SK-MEL-5 (cell line): ENCODE data around the gene KCP. TPM values are rescaled to one million over a fixed set of nuclear protein-coding genes. Genes with fewer than 3 reads are reported as not detected.

ENCODE experiments used
- DNase-seq: peaks from one replicate; pipeline ENCODE4 v3.0.0-alpha.2; 2016; ENCODE audit warnings: low read depth, low spot score
- in situ Hi-C: cut with HindIII; loops from 2 replicates; pipeline ENCODE4 v1.10.0; 2016; ENCODE audit warnings: low sequenced_read_pairs, high pct_unique_total_duplicates, low pct_unique_long_range_greater_than_20kb
- total RNA-seq: library from RNA; depleted of rRNA; stranded (reverse); fragments of >200 nt; shearing (Covaris generic); gene quantifications from 2 replicates; pipeline ENCODE4 v1.2.3, GENCODE V29; 2014

Gene KCP
- total RNA-seq, 1 experiment from 2014 or later = 0.03 TPM

DNA sequence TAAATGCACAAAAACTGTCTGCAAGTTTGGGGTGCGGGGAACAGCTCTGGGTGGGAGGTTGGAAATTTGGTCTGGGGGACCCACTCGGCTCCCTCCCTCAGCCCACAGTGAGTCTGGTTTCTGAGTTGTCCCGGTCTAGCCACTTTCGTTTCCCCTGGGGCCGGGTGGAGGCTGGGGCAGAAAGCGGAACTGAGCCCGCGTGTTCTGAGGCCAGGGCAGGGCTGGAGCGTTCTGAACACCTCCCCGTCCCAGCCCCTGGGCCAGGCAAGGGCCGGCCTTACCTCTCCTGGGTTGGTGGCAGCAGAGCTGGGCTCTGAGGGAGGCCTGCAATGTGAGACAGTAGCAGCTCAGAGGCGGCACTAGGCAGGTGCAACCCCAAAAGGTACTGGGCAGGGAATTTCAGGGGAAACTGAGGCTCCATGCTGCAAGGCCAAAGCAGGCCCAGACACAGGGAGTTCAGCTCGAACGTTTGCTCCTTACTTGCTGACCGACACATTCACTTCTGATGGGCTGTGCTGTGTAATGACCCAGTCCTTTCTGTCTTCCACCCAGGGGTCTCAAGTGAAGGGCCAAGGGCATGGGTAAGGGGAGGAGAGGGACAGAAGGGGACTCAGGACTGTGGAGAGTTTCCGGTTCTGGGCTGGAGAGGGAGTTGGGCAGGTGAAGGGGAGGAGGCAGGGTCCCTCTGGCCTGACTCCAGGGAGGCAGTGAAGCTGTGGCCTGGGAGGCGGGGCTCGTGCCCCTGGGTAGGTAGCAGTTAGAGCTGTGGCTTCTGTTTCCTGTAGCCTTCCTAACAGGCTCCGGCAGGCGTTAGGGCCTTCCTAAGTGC is 30.2 kb upstream of the KCP start:
- in situ Hi-C loops = no loop called here
- no peak for DNase-seq

- in situ Hi-C loops = no loop called here
- DNase-seq = no peak
These were observed 29.4 kb upstream of the KCP start for GRCh38 chr7:128939861-128940410.

- in situ Hi-C loops = no loop called here
- no peak for DNase-seq
These were observed 28.8 kb upstream of the KCP start for GRCh38 chr7:128939075-128939860.

DNA sequence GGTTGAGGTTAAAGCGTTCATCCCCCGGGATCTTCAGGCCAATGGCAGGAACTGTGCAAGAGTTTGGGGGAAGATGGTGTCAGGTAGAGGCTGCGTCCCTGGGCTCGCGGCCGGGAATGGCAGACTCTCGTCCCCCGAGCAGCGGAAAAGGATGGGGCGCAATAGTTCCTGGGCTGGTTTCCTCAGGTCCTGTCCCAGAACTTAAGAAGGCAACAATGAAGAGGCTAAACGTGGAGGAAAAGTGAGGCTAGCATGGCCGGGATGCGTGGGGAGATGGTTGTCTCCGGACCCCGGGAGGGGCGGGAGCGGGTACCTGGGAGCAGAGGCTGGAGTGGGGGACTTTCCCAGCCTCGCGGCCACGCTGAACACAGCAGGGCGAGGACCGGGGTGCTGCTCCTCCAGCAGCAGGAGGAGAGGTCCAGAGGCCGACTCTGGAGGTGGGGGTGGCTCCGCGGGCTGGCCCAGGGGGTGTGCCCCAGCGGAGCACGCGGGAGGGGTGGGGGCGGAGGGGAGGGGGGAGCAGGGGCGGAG is 28.1 kb upstream of the KCP start:
- no peak for DNase-seq
- in situ Hi-C loops = no loop called here

DNA sequence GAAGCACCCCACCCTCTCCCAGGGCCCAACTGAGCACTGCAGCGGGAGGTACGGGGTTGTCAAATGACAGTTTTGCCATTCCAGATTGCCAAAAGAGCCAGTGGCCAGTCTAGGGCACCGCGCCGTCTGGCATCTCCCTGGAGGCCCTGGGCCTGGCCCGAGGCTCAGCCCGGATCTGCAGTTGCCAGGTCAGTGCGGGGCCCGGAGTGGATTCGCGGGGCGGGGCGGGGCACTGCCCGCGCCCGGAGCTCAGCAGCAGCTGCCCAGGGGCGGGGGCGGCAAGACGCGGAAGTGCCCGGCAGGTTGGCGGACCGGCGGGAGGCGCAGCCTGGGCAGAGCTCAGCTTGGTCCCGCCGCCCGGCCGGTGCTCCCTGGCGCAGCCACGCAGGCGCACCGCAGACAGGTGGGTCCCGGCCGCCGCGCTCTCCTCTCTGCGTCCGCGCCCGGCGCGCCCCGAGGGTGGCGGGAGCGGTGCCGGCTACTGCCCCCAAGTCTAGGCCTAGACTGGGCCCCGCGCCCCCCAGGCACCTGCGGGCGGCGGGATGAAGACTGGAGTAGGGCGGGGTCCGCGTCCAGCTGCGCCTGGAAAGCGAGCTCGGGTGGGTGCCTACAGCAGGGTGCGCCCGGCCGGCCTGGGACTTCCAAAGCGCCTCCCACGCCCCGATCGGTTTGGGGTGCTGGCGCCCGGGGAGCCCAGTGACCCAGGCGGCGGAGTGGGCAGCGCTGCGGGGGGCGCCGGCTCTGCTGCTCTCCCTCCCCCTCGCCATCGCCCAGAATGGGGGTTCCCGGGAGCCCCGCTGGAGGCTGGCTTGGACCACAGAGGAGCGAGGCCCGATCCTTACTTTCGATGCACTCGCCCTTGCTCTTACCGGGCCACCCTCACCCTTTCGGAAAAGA is 27.4 kb upstream of the KCP start, which contains the start of gene IRF5:
TSS of gene IRF5 (plus strand) at position 281 of the 897 bp plus-strand sequence. CDS start 4,155 bp downstream, outside the sequence.
- in situ Hi-C loops = no loop called here
- DNase-seq = peak; percentile 33

GRCh38 chr7:128937271-128937646 is 26.8 kb upstream of the KCP start:
- in situ Hi-C loops = no loop called here
- no peak for DNase-seq

DNA sequence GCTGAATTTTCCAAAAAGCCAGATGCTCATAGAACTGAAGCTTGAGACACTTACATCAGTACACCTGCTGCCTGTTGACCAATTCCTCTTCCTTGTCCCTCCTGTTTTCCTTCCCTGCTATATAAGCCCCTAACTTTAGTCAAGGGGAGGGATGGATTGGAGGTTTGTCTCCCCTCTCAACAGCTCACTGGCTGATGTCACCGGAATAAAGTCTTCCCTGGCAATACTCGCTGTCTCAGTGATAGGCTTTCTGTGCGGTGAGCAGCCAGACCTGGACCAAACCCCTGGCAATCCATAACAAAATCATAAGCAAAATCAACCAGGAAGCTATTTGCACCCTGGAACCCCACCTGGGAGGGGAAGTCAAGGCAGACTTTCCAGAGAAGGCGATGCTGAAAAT is 26.3 kb upstream of the KCP start:
- in situ Hi-C loops = no loop called here
- no peak for DNase-seq

DNA sequence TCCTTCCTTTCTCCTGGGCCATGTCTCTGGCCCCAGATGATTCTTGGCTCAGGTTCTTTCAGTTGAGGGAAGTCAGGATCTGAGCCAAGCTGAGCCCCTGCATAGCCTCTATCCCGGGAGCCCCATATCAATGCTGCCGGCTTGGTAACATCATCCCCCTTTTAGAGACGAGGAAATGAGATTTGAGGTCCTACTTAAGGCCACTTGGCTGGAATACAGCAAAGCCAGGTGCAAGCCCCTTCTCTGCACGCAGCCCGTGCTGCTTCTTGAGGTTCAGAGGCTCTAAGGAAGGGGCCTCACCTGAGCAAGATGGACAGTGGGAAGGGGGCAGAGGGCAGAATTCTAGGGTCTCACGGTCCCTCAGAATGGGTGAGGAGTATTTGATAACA is 24.8 kb upstream of the KCP start:
- in situ Hi-C loops = no loop called here
- no peak for DNase-seq

DNA sequence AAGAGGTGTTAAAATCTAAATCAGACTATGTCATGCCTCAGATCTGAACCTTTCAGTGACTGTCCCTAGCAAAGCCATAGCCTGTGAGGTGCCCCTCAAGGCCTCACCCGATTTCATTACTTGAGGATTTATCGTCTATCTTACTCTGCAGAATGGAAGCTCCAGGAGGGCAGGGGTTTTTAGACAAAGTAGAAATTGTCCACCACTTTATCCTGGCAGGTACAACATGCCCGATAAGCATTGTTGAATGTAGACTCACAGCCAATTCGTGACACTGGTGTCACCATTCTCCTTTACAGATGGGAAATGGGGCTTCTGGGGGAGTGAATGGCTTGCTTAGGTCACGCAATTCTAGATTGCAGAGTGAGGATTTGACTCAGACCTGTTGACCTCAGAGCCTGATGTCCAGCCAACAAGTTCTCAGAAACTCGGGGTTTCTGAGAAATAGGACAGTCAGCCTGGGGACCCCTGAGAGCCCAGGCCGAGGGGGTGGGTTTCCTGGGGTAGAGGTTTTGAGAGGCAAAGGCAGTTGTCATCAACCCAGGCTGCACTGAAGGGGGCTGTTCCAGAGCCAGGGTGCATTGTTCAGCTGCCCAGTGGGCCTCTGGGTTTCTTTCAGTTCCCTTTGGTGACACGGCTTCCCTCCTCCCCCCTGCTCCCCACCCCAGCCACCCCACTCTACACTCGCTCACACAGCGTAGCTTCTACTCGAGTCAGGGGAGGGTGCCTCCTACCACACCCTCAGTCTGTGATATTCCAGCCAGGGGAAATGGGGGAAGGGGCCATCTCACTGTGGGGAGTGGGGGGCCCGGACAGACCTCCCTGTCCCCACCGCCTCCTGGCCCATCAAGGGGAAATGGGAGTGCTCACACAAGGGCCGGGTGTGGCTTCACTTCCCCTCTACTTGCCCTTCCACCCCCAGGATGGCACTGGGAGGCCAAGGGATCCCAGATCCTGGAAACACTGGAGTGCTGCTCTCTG is 24.1 kb upstream of the KCP start:
- no peak for DNase-seq
- in situ Hi-C loops = no loop called here

DNA sequence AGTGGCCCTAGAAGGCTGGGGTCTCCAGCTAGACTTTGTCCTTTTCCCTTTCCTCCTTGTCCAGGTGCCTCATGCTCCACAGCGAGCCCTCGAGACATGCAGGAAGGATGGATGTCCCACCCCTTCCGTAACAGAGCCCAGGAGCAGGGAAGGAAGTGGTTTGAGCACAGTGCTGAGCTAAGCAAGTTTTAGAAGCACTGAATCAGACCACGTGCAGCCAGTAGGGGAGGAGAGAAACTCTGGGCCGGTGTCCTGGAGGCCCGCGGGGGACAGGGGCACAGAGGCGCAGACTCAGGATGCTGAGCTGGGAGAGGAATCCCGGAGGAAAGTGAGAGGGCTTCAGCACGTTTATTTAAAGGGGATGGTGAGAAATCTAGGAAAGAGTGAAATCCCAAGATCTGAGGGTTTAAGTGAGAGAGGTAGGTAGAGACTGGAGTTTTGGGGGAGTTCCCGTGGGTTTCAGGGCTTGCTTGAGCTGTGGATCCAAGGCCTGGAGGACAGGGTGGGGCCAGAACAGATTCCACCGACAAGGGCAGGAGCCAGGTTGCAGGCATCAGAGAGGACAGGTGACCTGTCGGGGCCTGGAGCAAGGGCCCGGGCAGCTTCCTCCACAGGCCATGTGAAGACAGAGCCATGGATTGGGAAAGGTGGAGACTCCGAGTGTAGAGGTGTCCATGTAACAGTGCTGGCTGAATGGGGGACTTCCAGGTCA is 22.8 kb upstream of the KCP start:
- in situ Hi-C loops = no loop called here
- DNase-seq = no peak

DNA sequence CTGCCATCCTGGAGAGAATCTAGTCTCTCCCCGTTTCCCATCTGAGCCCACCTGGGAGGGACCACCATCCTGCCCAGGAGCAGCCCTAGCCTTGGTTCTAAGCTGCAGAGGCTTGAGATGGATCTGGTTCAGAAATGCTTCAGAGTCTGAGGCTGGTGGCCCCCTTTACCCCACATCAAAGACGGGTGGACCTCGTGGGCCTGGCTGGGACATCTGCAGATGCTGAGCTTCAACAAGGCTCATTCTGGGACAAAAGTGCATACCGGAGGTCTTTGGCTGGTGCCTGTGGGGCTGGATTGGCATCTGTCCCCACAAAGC is 22.3 kb upstream of the KCP start:
- in situ Hi-C loops = no loop called here
- DNase-seq = no peak

DNA sequence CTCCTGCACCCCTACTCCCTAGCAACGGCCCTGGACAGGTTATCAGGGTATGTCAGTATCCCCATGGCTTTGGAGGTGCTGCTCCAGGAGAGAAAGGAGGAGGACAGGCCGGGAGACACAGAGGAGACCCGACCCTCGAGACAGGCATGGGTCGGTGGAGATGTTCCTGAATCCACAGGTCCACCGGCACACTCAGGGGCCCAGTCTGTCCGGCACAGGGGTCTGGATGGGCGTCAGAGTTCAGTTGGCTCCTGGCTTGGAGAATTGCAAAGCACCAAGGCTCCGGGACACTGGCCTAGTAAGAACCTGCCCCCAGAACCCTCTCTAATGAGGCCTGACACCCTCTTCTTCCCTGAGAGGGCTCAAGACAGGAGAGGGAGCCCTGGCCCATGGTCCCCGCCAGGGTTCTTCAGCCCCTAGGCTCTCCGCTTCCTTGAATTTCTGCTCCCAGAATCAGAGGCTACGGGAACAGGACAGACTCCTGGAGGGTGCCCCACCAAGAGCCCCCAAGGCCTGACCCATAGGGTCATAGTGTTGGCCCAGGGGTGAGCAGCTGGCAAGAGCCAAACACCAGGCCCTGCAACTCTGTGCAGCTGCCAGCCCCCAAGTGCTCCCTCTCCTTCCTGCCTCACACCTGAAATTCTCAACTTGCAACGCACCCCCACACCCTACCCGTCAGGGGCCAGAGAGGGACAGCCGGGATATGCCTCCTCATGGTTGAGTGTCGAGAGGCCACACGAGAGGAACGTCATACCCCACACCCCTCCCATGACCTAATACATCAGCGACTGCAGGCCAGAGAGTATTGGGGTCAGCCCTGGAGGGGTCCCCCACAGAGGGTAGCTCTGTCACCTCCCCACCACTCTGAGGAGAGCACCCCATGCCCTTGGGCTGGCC is 21.7 kb upstream of the KCP start:
- in situ Hi-C loops = no loop called here
- no peak for DNase-seq

GRCh38 chr7:128931190-128931798 is 20.8 kb upstream of the KCP start:
- no peak for DNase-seq
- in situ Hi-C loops = no loop called here

DNA sequence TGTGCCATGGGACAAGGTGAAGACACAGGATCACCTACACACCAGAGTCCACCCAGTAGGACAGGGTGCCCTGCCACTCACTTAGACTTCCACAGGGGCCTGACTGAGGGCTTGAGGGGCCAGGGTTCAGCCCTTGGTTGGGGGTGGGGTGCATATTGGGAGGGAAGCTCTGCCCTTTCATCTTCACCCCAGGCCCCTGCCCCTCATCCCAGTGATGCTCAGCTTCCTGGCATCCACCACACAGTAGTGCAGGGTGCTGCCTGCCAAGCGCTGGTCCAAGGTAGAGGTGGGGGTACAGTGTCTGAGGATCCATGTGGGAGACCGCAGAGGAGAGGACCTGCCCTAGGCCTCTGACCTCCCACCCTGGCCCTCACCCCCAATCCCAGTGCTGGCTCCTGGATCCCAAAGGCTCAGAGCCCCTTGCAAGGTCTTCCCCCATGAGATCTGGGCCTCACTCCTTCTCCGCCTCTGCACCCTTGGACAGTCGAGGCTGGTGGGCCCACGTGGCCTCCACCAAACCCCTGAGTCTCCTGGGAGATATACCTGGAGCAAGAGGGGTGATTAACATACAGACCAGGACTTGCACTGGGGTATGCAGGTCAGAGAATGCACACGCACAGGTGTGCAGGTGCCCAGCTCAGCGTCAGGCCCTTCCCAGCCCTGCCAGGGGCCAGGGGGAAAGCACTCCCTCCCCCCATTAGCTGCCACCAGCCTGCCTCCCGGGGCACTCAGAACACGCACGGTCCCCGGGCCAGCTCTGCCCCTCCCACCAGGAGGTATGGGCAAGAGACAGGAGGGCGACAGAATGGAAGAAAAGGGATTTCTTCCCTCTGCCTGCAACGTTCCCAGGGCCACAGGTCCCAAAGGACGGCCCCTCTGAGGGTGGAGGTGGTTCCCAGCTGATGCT is 18.6 kb upstream of the KCP start:
- in situ Hi-C loops = no loop called here

More for the DNA sequence above, 18.6 kb upstream of the KCP start:
- no peak for DNase-seq
